ENCODE data around the gene SNX11.

Gene SNX11

GRCh38 chr17:48110761-48111160 is 3.2 kb downstream of the SNX11 start:
- TF ChIP-seq CTCF (IDR thresholded peaks at IDR 0.05; ENCODE audit: low read depth, low read length) = no peak
- DNase-seq (ENCODE audit: extremely low read depth, low read depth) = no peak

- no peak for TF ChIP-seq CTCF (IDR thresholded peaks at IDR 0.05; ENCODE audit: low read depth, low read length)
- no peak for DNase-seq (ENCODE audit: extremely low read depth, low read depth)
These were observed 4.3 kb downstream of the SNX11 start for GRCh38 chr17:48111937-48112241.

- DNase-seq (ENCODE audit: extremely low read depth, low read depth) = no peak
- no peak for TF ChIP-seq CTCF (IDR thresholded peaks at IDR 0.05; ENCODE audit: low read depth, low read length)
These were observed 5.7 kb downstream of the SNX11 start for GRCh38 chr17:48113201-48113676.

- TF ChIP-seq CTCF (IDR thresholded peaks at IDR 0.05; ENCODE audit: low read depth, low read length) = no peak
- DNase-seq (ENCODE audit: extremely low read depth, low read depth) = no peak
These were observed 14.5 kb downstream of the SNX11 start for GRCh38 chr17:48121923-48122664.

GRCh38 chr17:48122665-48123045 is 15.1 kb downstream of the SNX11 start:
- no peak for DNase-seq (ENCODE audit: extremely low read depth, low read depth)
- TF ChIP-seq CTCF (IDR thresholded peaks at IDR 0.05; ENCODE audit: low read depth, low read length) = no peak

- no peak for DNase-seq (ENCODE audit: extremely low read depth, low read depth)
- no peak for TF ChIP-seq CTCF (IDR thresholded peaks at IDR 0.05; ENCODE audit: low read depth, low read length)
These were observed 15.5 kb downstream of the SNX11 start for GRCh38 chr17:48123111-48123510.

GRCh38 chr17:48123776-48124388 is 16.3 kb downstream of the SNX11 start:
- no peak for TF ChIP-seq CTCF (IDR thresholded peaks at IDR 0.05; ENCODE audit: low read depth, low read length)

More at GRCh38 chr17:48123776-48124388, 16.3 kb downstream of the SNX11 start:
- DNase-seq (ENCODE audit: extremely low read depth, low read depth) = no peak

All from AG09319 (cell line).